Neural progenitor cell (in vitro differentiated cells): ENCODE data around the gene SMIM45.

ENCODE experiments used
- CTCF ChIP-seq: fragments of 200-600 bp; sonication (generic); IDR thresholded peaks from 2 replicates; pipeline ENCODE4 v1.5.1; 2017; ENCODE audit warnings: antibody characterized with exemption, mild to moderate bottlenecking
- EZH2phosphoT487 ChIP-seq: fragments of 200-600 bp; sonication (generic); IDR thresholded peaks from 2 replicates; pipeline ENCODE4 v1.6.1; 2017; ENCODE audit warnings: antibody characterized with exemption

GRCh38 chr22:41996826-41997225, 44.9 kb downstream of the SMIM45 start:
- TF ChIP-seq CTCF, result no peak
- no peak for TF ChIP-seq EZH2phosphoT487
